ENCODE results near the gene DKK1. TPM values are rescaled to one million over a fixed set of nuclear protein-coding genes. Genes with fewer than 3 reads are reported as not detected.

DKK1 gene
- total and polyA plus RNA-seq, 2 of the 13 experiments (the other 11 are each of a cell fraction or from before 2014, with no cell fraction given) = 123 to 262 TPM

GRCh38 chr10:52279546-52279945 lies 34.5 kb upstream of the DKK1 start:
- Histone ChIP-seq H2AFZ (ENCODE audit: low read length) (no peak overlapping the region), H3K4me2 (ENCODE audit: low read depth, low read length) (no peak overlapping the region), H3K36me3 (replicated peaks in 1 of 2; ENCODE audit: control insufficient read depth in 1 of 2, insufficient read depth in 2 of 2, low read length in 2 of 2) (no peaks in the 10 kb centered on the region), H4K20me1 (ENCODE audit: insufficient read depth, low read length) (no peaks in the 10 kb centered on the region), H3K9me3 (ENCODE audit: low read length) (no peaks in the 10 kb centered on the region), H3K27me3 (ENCODE audit: control insufficient read depth in 1 of 2, insufficient read depth in 2 of 2, low read length in 2 of 2) (no peaks in the 10 kb centered on the region), H3K4me1 (ENCODE audit: insufficient read depth, low read length) (no peaks in the 10 kb centered on the region), H3K4me3 (replicated peaks in 1 of 3; ENCODE audit: insufficient read depth in 1 of 3, low read depth in 2 of 3, low read length in 3 of 3) (no peak overlapping the region), H3K79me2 (ENCODE audit: insufficient read depth, low read length) (no peaks in the 10 kb centered on the region), H3K9ac (ENCODE audit: insufficient read depth, low read depth, low read length) (no peak overlapping the region), H3K27ac (ENCODE audit: extremely low read length, insufficient read depth, low read length) (no peak overlapping the region)
- intact Hi-C loops (cut with micrococcal nuclease; ENCODE audit: unreplicated experiment) (no loop called here), in situ Hi-C loops (cut with HindIII; ENCODE audit: extremely low pct_ligation_motif_present, low pct_unique_long_range_greater_than_20kb) (no loop called here)
- TF ChIP-seq ZNF484 (CRISPR knock-in tag; IDR thresholded peaks at IDR 0.05; ENCODE audit: borderline replicate concordance, low read depth) (no peak), MLLT10 (CRISPR knock-in tag; IDR thresholded peaks at IDR 0.05) (no peak), SP5 (CRISPR knock-in tag; IDR thresholded peaks at IDR 0.05; ENCODE audit: borderline replicate concordance, low read depth) (no peak), ZNF780A (CRISPR knock-in tag; IDR thresholded peaks at IDR 0.05) (no peak), ZUFSP (CRISPR knock-in tag; IDR thresholded peaks at IDR 0.05; ENCODE audit: borderline replicate concordance) (no peak), BHLHE40 (IDR thresholded peaks at IDR 0.05; ENCODE audit: low read length) (no peak), ZNF432 (CRISPR knock-in tag; IDR thresholded peaks at IDR 0.05; ENCODE audit: borderline replicate concordance) (no peak), ZNF577 (CRISPR knock-in tag; IDR thresholded peaks at IDR 0.05; ENCODE audit: borderline replicate concordance, low read depth) (no peak), YEATS2 (CRISPR knock-in tag; IDR thresholded peaks at IDR 0.05; ENCODE audit: borderline replicate concordance) (no peak), RXRA (CRISPR knock-in tag; IDR thresholded peaks at IDR 0.05) (no peak), CREB1 (IDR thresholded peaks at IDR 0.05) (no peak), CREB1 (CRISPR knock-in tag; IDR thresholded peaks at IDR 0.05) (no peak), PCBP1 (IDR thresholded peaks at IDR 0.05; ENCODE audit: borderline replicate concordance, low read depth, low read length) (no peak), ZFP91 (CRISPR knock-in tag; IDR thresholded peaks at IDR 0.05; ENCODE audit: borderline replicate concordance) (no peak), ZFX (CRISPR knock-in tag; IDR thresholded peaks at IDR 0.05; ENCODE audit: low read depth) (no peak), TBP (CRISPR knock-in tag; IDR thresholded peaks at IDR 0.05) (no peak), ZNF562 (CRISPR knock-in tag; IDR thresholded peaks at IDR 0.05; ENCODE audit: borderline replicate concordance) (no peak), YEATS4 (CRISPR knock-in tag; IDR thresholded peaks at IDR 0.05; ENCODE audit: borderline replicate concordance) (no peak)
- ChIA-PET POLR2A (no interaction called here), CTCF (ENCODE audit: low intra/inter-chr PET ratio, low total read pairs) (no interaction called here)
- FAIRE-seq (no peak), DNase-seq (ENCODE audit: low spot score) (no peak), ATAC-seq (no peak)
- BruUV-seq (replicated peaks) = no TSS peak
- 19% methylated on average over 3 of the region's 3 CpGs for WGBS (ENCODE audit: low lambda C conversion rate)

Data from HepG2 (cell line).